ENCODE data around the gene CCNB2.
"Not testable (repeated sequence)": the region's sequence is repeated elsewhere in the genome, so short reads cannot be mapped to it uniquely, and the experiment has no call there.

Gene CCNB2

DNA sequence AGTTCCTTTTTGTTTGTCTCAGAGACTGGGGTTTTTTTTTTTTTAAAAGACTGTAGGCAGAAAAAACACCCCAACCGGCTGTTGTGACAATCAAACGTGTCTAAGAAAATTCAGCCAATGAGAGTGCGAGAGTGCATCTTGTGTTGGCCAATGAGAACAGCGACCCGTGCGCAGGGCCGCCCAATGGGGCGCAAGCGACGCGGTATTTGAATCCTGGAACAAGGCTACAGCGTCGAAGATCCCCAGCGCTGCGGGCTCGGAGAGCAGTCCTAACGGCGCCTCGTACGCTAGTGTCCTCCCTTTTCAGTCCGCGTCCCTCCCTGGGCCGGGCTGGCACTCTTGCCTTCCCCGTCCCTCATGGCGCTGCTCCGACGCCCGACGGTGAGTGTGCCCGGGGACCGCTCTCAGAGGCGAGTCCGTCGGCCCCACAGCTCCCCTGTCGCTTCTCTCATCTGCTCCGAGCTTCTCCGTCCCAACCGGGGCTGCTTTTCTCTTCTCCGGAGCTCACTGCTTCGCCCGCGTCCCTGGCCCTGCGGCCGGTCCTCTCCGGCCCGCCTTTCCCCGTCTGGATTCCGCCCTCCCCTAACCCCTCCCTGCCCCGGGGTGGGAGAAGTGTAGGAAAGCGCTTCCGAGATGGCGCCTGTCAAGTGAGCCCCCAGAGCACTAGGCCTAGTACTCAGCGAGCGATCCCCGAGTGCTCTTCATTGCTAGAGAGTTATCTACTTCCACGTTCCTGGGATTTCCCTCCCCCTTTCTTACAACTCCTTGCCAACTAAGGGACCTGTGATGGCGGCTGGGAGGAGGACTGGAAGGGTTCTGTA, at the start of gene CCNB2:
Gene CCNB2, plus strand, starts transcription at position 235 of the 821 bp plus-strand sequence. Its CDS starts 123 bp downstream, at position 358.
- peak; percentile 48 for DNase-seq (ENCODE audit: low read depth in 2 of 2)

DNA sequence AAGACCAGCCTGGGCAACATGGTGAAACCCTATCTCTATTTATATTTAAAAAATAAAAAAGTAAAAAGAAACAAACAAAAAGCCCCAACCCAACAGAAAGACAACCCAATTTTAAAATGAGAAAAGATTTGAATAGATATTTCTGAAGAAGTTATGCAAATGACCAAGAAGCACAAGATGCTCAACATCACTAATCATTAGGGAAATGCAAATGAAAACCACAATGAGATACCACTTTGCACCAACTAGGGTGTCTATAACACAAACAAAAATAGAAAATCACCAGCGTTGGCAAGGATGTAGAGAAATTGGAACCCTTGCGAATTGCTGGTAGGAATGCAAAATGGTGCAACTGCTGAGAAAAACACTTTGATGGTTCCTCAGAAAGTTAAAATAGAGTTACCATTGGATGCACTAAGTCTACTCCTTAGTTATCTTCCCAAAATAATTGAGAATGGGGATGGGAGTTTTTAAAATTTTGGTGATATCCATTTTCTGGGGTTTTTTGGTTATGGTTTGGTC, 45.8 kb upstream of the CCNB2 start:
- DNase-seq (ENCODE audit: low read depth in 2 of 2): no peak

DNA sequence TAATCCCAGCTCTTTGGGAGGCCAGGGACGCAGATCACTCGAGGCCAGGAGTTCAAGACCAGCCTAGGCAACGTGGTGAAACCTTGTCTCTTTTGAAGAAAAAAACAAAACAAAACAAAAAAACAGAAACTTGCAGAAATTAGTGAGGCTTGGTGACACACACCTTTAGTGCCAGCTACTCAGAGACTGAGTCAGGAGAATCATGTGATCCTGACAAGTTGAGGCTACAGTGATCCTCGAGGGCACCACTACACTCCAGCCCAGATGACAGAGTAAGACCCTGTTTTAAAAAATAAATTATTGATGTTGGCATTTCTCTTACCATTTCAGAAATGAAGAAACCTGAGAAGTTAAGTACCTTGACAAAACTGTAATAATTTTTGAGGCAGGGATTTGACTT, 44.6 kb upstream of the CCNB2 start:
- DNase-seq (ENCODE audit: low read depth in 2 of 2): no peak

DNA sequence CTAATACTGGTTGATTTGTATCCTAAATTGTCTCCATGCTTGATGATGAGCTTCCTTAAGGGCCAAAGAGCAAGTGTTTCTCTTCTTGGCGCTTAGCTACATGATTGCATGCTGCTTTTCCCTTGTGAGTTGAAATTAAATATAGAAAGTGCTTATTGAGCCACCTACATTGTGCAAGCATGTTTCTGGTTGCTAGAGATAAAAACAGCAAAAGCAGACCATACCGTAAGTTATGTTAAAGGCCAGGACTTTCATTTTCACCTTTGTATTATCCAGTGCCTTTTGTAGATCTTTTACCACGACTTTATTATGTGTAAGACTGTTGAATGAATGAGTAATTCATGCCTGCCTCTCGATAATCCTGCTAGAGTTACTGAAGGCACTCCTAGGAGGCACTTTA, 41.9 kb upstream of the CCNB2 start:
- no peak for DNase-seq (ENCODE audit: low read depth in 2 of 2)

DNA sequence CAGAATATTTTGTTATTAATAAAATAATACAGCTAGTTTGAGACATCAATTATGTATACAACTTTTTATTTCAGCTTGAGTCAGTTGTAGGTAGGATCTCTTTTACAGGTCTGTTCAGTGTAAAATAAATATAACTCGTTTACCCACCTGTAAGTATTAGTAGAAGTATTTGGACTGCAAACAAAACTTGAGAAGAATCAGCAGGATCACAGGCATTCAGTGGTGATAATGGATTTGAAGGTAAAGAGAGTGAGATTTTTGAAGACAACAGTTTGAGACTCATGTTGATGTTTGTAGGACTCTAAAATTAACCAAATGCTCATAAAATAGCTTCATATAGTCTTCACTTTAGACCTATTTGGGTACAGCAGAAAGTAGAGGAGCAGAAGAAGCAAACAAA, 35.5 kb upstream of the CCNB2 start:
- no peak for DNase-seq (ENCODE audit: low read depth in 2 of 2)

DNA sequence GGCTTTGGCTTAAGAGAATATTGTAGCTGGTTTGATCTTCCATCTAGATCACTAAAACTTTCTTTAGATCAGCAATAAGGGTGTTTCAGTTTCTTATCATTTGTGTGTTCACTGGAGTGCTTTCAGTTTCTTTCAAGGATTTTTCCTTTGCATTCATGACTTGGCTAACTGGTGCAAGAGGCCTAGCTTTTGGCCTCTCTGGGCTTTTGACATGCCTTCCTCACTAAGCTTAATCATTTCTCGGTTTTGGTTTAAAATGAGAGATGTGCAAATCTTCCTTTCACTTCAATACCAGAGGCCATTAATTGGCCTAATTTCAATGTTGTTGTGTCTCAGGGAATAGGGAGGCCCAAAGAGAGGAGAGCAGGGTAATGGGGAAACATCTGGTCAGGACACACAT, 30.3 kb upstream of the CCNB2 start:
- DNase-seq (ENCODE audit: low read depth in 2 of 2): no peak

DNA sequence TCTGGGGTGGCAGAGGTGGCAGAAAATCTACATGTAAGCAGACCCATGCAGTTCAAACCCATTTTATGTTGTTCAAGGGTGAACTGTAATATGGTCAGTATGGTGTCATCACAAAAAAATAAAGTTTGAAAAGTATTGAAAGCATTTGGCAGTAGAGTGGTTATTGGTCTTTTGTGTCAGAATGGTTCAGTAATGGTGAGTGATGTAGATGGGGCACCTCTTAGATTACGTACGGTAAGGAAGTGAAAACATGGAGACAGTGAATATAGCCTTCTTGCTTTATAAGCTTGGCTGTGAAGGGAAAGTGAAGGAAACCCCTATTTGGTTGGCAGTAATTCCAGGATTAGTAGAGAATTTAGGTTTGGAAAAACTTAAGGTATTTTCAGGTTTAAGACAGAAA, 17.2 kb upstream of the CCNB2 start:
- DNase-seq (ENCODE audit: low read depth in 2 of 2): no peak

DNA sequence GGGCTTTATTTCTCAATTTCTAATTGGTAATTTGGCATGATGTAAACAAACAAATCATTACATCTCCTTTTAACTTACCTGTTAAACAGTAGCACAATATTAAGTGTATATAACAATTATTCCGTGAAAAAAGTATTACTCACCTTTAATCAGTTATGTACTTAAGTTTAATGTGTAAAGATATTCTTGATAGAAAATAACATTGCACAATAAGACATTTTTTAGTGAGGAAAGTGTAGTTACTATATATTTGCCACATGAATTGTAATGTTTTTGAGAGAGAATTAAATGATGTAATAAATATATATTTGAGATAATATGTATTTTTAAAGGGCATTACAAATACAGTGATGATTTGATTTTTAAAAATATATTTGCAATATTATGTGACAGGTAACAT, 10.9 kb upstream of the CCNB2 start:
- DNase-seq (ENCODE audit: low read depth in 2 of 2): no peak

DNA sequence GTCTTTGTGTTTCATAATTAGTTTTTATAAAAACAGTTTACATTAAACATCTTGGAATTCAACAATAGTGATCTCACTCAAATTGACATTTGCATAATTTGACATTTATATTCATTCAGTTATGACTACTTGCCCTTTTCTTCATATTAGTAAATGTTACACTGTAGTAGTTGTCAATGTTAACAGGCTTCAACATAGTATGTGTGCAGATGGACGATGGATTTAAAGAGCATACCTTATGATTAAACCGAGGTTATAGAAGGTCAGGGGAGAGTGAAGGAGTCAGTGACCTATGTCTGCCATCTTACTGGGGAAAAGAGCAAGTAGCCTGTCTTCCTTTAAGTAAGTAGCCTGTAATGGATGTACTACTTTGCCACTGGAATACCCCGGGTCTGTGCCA, 8.5 kb upstream of the CCNB2 start:
- DNase-seq (ENCODE audit: low read depth in 2 of 2): no peak

DNA sequence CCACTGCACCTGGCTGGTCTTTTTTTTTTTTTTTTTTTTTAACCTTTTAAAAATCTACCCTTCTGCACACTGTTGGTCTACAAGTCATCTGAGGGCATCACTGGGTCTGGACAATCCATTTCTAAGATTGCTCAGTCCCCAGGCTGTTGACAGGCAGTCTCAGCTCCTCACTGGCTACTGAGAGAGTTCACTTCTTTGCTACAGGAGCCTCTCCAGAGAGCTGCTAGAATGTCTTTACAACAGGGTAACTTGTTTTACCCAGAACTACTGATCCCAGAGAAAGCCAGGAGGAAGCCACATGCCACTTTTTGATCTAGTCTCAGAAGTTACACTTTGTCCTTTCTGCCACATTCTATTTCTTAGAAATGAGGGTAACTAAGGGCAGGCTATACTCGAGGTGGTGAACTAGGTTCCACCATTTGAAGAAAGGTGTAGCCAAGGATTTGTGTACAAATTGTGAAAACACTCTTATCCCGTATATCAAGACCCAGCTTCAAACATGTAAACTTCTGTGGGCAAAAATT, 5.7 kb upstream of the CCNB2 start:
- DNase-seq (ENCODE audit: low read depth in 2 of 2): no peak

DNA sequence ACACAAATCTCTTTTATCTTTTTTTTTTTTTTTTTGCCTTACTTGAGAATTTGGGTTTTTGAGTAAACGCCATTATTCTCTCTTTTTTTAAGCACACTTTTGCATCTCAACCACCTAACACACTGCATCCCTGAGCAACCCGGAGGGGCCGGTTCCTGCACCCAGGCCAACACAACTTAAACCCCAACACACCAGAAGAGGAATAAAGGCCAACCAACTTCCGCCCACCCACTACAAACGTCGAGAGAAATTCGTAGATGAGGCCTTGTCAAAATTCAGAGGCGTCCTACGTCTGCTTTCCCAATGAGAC, 389 bp upstream of the CCNB2 start:
- DNase-seq (ENCODE audit: low read depth in 2 of 2): peak in 1 of 2 donors; percentile 1

DNA sequence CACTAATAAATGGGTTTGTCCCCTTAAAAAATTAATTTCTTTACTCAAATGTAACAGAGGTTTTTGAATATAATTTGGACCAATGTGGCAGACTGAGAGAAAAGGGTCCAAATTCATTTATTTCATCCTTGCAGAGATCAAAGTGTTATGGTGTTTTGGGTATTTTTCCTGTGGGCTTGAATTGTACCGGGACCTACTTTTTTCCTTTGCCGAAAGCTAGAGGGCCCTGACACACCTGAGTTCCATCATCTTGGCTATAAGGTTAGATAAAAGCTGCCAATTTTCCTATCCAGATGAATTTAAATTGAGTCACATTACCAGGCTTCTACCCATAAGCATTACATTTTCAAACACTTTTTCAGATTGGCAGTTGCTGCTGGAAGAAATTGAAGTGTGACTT, 908 bp downstream of the CCNB2 start:
- no peak for DNase-seq (ENCODE audit: low read depth in 2 of 2)

DNA sequence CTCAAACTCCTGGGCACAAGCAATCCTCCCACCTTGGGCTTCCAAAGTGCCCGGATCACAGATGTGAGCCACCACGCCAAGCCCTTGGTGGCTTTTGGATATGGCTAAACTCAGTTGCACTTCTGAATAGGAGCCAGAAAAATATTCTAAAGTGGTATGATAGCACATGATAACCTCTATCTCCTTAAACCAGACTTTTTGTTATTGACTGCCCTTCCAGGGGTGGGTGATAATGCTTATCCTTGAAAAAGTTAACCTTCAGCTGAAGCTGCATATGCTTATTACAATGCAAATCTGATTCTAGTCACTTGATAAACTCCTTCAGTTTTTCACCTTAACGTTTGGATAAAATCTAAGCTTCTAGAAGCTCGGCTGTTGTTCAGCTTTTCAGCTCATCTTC, 6.3 kb downstream of the CCNB2 start:
- DNase-seq (ENCODE audit: low read depth in 2 of 2): no peak

DNA sequence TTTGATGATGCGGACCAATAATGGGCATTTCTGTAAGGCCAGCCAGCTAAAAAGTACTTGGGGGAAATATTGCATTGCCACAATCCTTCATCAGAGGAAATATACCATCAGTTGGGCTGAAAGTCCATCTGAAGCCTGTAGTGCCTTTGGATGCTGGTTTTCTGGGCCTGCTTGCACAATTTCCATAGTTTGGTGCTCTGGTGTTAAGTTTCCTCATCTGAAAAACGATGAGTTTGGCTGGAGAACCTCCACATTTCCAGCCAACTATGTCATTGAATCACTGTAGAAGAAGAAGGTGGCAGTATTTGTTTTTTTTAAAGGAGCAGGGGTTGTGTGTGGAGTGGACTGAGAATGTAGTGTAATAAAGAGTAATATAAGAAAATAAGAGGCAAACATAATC, 10.1 kb downstream of the CCNB2 start:
- DNase-seq (ENCODE audit: low read depth in 2 of 2): no peak

DNA sequence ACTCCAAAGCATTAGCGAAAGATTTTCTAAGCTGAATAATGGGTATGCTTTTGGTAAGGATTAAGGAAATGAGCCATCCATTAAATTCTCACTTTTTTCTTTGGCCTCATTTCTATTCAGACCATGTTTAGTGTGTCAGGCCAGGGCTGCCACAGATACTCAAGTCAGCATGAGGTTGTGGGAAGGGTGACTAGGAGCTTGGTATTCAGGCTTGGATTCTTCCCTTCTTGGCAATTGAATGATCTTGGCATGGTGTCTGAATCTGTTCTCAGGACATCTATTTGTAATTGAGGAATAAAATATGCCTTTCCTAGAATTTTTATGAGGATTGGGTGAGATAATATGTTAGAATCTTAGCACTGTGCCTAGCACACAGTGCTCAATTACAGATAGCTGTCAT, 11.2 kb downstream of the CCNB2 start:
- no peak for DNase-seq (ENCODE audit: low read depth in 2 of 2)

DNA sequence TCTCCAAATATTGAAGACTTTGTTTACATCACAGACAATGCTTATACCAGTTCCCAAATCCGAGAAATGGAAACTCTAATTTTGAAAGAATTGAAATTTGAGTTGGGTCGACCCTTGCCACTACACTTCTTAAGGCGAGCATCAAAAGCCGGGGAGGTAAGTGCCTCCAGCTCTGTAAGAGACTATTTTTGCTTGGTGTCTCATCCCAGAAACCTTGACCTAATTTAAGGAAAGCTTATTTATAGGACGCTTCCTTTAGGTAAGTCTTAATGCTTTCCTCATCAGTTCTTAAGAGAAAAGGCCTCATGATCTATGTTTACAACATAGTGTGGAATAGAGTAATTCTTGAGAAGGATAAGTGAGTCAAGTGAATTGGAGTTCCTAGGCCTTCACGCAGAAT, 11.8 kb downstream of the CCNB2 start:
- no peak for DNase-seq (ENCODE audit: low read depth in 2 of 2)

DNA sequence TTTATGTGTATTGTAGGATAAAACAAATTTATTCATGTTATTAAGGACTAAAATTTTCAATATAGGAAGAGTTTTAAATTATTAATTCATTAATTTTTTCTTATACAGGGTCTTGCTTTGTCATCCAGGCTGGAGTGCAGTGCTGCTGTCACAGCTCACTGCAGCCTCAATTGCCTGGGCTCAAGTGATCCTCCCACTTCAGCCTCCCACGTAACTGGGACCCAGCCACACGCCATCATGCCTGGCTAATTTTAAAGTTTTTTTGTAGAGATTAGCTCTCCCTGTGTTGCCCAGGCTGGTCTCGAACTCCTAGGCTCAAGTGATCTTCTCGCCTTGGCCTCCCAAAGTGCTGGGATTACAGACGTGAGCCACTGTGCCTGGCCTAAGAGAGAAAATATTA, 14.7 kb downstream of the CCNB2 start:
- no peak for DNase-seq (ENCODE audit: low read depth in 2 of 2)

DNA sequence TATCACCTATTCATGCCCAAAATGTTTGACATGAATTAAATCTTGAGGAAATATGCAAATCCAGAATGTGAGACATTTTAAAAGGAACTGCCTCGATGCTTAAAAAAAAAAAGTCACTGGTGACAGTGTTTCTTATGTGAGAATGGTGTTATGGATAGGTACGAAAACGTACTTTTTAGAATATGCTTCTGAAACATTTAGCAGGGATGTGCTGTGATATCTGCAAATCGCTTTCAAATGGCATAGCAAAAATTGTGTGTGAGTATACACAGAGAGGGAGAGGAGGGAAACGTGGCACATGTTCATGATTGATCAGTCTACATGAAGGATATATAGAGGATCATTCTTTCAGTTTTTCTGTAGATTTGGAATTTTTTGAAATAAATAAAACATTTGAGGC, 16.0 kb downstream of the CCNB2 start:
- DNase-seq (ENCODE audit: low read depth in 2 of 2): no peak

DNA sequence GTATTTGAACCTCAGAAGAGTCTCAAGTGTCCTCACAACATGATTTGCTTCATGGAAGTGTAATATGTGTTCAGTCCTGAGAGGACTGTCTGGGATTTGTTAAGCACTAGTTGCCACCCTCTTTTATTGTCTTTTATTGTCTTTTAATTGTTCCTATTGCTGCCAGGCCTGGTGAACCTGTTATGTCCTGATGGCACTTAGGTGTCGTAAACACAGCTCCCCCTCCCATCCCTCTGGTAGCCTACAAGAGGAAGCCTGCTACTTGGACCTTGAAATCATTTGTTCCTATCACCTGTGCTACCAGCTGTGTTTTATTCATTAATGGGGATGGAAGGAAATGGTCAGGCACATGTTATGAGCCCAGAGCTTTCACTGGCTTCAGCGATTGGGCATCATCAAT, 19.3 kb downstream of the CCNB2 start:
- no peak for DNase-seq (ENCODE audit: low read depth in 2 of 2)

DNA sequence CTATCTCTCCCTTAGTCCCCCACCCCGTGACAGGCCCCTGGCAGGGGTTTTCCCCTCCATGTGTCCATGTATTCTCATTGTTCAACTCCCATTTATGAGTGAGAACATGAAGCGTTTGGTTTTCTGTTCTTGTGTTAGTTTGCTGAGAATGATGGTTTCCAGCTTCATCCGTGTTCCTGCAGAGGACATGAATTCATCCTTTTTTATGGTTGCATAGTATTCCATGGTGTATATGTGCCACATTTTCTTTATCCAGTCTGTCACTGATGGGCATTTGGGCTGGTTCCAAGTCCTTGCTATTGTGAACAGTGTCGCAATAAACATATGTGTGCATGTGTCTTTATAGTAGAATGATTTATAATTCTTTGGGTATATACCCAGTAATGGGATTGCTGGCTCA, 20.7 kb downstream of the CCNB2 start:
- not testable (repeated sequence) for DNase-seq (ENCODE audit: low read depth in 2 of 2)

DNA sequence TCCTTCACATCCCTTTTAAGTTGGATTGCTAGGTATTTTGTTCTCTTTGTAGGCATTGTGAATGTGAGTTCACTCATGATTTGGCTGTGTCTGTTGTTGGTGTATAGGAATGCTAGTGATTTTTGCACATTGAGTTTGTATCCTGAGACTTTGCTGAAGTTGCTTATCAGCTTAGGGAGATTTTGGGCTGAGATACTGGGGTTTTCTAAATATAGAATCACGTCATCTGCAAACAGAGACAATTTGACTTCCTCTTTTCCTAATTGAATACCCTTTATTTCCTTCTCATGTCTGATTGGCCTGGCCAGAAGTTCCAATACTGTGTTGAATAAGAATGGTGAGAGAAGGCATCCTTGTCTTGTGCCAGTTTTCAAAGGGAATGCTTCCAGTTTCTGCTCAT, 22.3 kb downstream of the CCNB2 start:
- DNase-seq (ENCODE audit: low read depth in 2 of 2): not testable (repeated sequence)

DNA sequence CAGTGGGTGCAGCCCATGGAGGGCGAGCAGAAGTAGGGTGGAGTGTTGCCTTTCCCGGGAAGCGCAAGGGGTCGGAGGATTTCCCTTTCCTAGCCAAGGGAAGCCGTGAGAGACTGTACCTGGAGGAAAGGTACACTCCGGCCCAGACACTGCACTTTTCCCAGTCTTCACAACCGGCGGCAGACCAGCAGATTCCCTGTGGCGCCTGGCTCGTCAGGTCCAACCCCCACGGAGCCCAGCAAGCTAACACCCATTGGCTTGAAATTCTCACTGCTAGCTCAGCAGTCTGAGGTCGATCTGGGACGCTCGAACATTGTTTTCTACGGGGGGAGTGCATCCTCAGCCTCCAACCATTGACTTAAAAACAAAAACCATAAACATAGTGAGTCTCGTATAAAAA, 26.5 kb downstream of the CCNB2 start:
- no peak for DNase-seq (ENCODE audit: low read depth in 2 of 2)

DNA sequence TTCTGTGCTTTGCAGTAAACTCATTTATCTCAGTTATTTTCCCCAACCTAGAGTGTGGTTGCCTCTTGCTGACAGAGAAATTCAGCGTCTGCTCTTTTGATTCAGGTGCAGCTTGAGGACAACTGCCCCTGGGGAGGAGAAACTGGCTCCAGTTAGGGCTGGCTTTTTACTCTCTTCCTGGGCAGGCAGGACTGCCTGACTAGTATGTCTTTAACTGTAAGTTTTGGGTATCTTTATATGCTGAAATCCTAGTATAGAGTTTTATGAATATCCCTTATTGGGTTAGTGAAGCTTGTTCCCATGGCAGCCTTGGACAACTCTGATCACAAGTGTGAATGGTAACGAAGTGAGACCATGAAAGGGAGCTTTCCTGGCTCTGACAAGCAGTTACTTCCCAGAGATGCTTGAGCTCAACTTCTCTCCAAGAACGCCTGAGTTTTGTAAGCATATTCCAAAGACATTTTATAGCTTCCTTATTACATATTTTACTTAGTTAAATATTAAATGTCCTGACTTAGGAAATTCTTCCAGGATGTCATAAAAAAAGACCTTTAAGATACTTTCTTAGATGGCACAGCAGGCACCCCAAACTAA, 27.1 kb downstream of the CCNB2 start:
- no peak for DNase-seq (ENCODE audit: low read depth in 2 of 2)

Data from stimulated activated CD4-positive, alpha-beta T cell treated with anti-CD3 and anti-CD28 coated beads, Interleukin-1b, Interleukin-23, amount 100 ng/mL, for 1 hour (primary cell).